HCT116 (cell line): ENCODE results near the gene DIP2C. TPM values are rescaled to one million over a fixed set of nuclear protein-coding genes. Genes with fewer than 3 reads are reported as not detected.

ENCODE experiments used
- ATAC-seq: fragments of 200-7000 bp; cut with Tn5 transposase; 2 replicates; pipeline ENCODE4 v1.9.1; 2020; ENCODE audit warnings: mild to moderate bottlenecking, moderate library complexity
- BruUV-seq: library from RNA; stranded (reverse); fragments of 400-500 nt; replicated peaks from 2 replicates; lab custom pipeline; 2021; lab: Mats Ljungman, UMichigan
- CTCF ChIA-PET: fragments of 300-600 bp; sonication (Branson Sonifier 250); formaldehyde crosslinking; loops from one replicate; lab custom pipeline; 2021; ENCODE audit warnings: antibody characterized with exemption; lab: Charles Lee
- POLR2A ChIA-PET: fragments of 300-600, 350-600 bp; sonication (Branson Sonifier 250); formaldehyde crosslinking; loops from one replicate; lab custom pipeline; 2021; ENCODE audit warnings: antibody characterized with exemption; lab: Charles Lee
- RAD21 ChIA-PET, 2 experiments: fragments of 300-600 bp; sonication (Branson Sonifier 250); formaldehyde crosslinking; loops; one replicate each; lab custom pipeline; 2023; ENCODE audit warnings: low total read pairs in 2 of 2; ENCODE audit not compliant: uncharacterized antibody in 2 of 2, unreplicated experiment in 2 of 2, low non-redundant PET in 1 of 2; lab: Charles Lee
- DNase-seq: peaks from one replicate; pipeline ENCODE4 v3.0.0-alpha.2; 2010; ENCODE audit warnings: low read depth, low spot score
- H2AFZ ChIP-seq: fragments of 200-600 bp; shearing (Covaris generic), sonication (generic); 2 replicates; pipeline ENCODE4 v1.6.1; 2017; ENCODE audit warnings: low read depth, mixed run types, mixed read lengths, antibody characterized with exemption, low read length; ENCODE audit not compliant: poor library complexity, severe bottlenecking
- H3K27ac ChIP-seq: 2 replicates; pipeline ENCODE4 v1.5.1; 2012; ENCODE audit warnings: low read depth, low read length
- H3K27me3 ChIP-seq: fragments of 200-600 bp; sonication (generic); 2 replicates; pipeline ENCODE4 v1.6.1; 2016; ENCODE audit warnings: mixed run types, low read length, mixed read lengths; ENCODE audit not compliant: insufficient read depth
- H3K36me3 ChIP-seq, 2 experiments: fragments of 200-500 bp in 1 of 2; fragments of 200-600 bp in 1 of 2; sonication (Bioruptor generic) in 1 of 2; sonication (generic) in 1 of 2; 2 replicates each; pipeline versions ENCODE4 v1.5.1 to v1.6.1; 2014 to 2016; ENCODE audit warnings: low read length in 2 of 2, inconsistent platforms in 1 of 2, mixed read lengths in 1 of 2, mixed run types in 1 of 2; ENCODE audit not compliant: insufficient read depth in 2 of 2, control insufficient read depth in 1 of 2
- H3K4me1 ChIP-seq, 2 experiments: fragments of 200-600 bp in 1 of 2; sonication (generic) in 1 of 2; 2 replicates each; pipeline versions ENCODE4 v1.5.1 to v1.6.1; 2012 to 2017; ENCODE audit warnings: low read length in 2 of 2, inconsistent platforms in 1 of 2, mild to moderate bottlenecking in 1 of 2, mixed read lengths in 1 of 2, mixed run types in 1 of 2, moderate library complexity in 1 of 2; ENCODE audit not compliant: insufficient read depth in 2 of 2, control insufficient read depth in 1 of 2
- H3K4me2 ChIP-seq: fragments of 200-600 bp; sonication (generic); 2 replicates; pipeline ENCODE4 v1.6.1; 2017; ENCODE audit warnings: mixed run types, low read length, mixed read lengths
- H3K4me3 ChIP-seq, 2 experiments: fragments of 200-600 bp in 1 of 2; sonication (generic) in 1 of 2; replicated peaks in 1 of 2; 2 replicates each; pipeline ENCODE4 v1.5.1; 2011 to 2016; ENCODE audit warnings: low read length in 2 of 2, control low read depth in 1 of 2, low read depth in 1 of 2, mild to moderate bottlenecking in 1 of 2, mixed read lengths in 1 of 2, mixed run types in 1 of 2
- H3K79me2 ChIP-seq: fragments of 200-600 bp; sonication (generic); 2 replicates; pipeline ENCODE4 v1.6.1; 2017; ENCODE audit warnings: mild to moderate bottlenecking, mixed run types, low read length, moderate library complexity, mixed read lengths; ENCODE audit not compliant: insufficient read depth
- H3K9ac ChIP-seq: fragments of 200-600 bp; sonication (generic); 2 replicates; pipeline ENCODE4 v1.6.1; 2016; ENCODE audit warnings: low read length, mixed read lengths
- H3K9me2 ChIP-seq: fragments of 200-600 bp; sonication (generic), shearing (Covaris generic); 2 replicates; pipeline ENCODE4 v1.6.1; 2017; ENCODE audit warnings: mixed run types, mild to moderate bottlenecking, moderate library complexity; ENCODE audit not compliant: insufficient read depth
- H3K9me3 ChIP-seq, 2 experiments: fragments of 200-500 bp in 1 of 2; fragments of 200-600 bp in 1 of 2; sonication (Bioruptor generic) in 1 of 2; sonication (generic) in 1 of 2; 2 replicates each; pipeline ENCODE4 v1.6.1; 2014 to 2017; ENCODE audit warnings: low read length in 2 of 2, mixed read lengths in 2 of 2, inconsistent platforms in 1 of 2, low read depth in 1 of 2, mild to moderate bottlenecking in 1 of 2, mixed run types in 1 of 2, moderate library complexity in 1 of 2; ENCODE audit not compliant: control insufficient read depth in 1 of 2, insufficient read depth in 1 of 2
- H4K20me1 ChIP-seq: fragments of 200-600 bp; sonication (generic), shearing (Covaris generic); 2 replicates; pipeline ENCODE4 v1.6.1; 2017; ENCODE audit warnings: mixed run types, mild to moderate bottlenecking, moderate library complexity; ENCODE audit not compliant: insufficient read depth
- ATF3 ChIP-seq: IDR thresholded peaks from 2 replicates; pipeline ENCODE4 v1.6.1; 2012
- CEBPB ChIP-seq: IDR thresholded peaks from 2 replicates; pipeline ENCODE4 v1.6.1; 2012; ENCODE audit warnings: low read depth
- EGR1 ChIP-seq: IDR thresholded peaks from 2 replicates; pipeline ENCODE4 v1.6.1; 2012; ENCODE audit warnings: low read depth
- EZH2 ChIP-seq: fragments of 200-600 bp; sonication (generic); IDR thresholded peaks from 2 replicates; pipeline ENCODE4 v1.6.1; 2017; ENCODE audit warnings: antibody characterized with exemption, mixed run types
- FOSL1 ChIP-seq: IDR thresholded peaks from 2 replicates; pipeline ENCODE4 v1.6.1; 2012; ENCODE audit warnings: low read depth
- JUND ChIP-seq: IDR thresholded peaks from 2 replicates; pipeline ENCODE4 v1.6.1; 2012
- POLR2A ChIP-seq: IDR thresholded peaks from 2 replicates; pipeline ENCODE4 v1.7.0; 2011; ENCODE audit warnings: borderline replicate concordance; ENCODE audit not compliant: insufficient read depth, insufficient read length; ENCODE audit errors: extremely low read depth
- POLR2AphosphoS5 ChIP-seq: IDR thresholded peaks from 2 replicates; pipeline ENCODE4 v1.6.1; 2011; ENCODE audit warnings: mild to moderate bottlenecking, low read depth, low read length, moderate library complexity
- RAD21 ChIP-seq: IDR thresholded peaks from 2 replicates; pipeline ENCODE4 v1.6.1; 2012; ENCODE audit warnings: low read depth, mild to moderate bottlenecking
- REST ChIP-seq: IDR thresholded peaks from 2 replicates; pipeline ENCODE4 v1.6.1; 2012; ENCODE audit warnings: low read depth
- SRF ChIP-seq: IDR thresholded peaks from 2 replicates; pipeline ENCODE4 v1.6.1; 2012; ENCODE audit warnings: low read depth
- TCF7L2 ChIP-seq: IDR thresholded peaks from 2 replicates; pipeline ENCODE4 v1.7.0; 2011; ENCODE audit warnings: borderline replicate concordance, inconsistent platforms; ENCODE audit not compliant: insufficient read depth, insufficient read length; ENCODE audit errors: extremely low read depth
- YY1 ChIP-seq: IDR thresholded peaks from 2 replicates; pipeline ENCODE4 v1.6.1; 2011; ENCODE audit warnings: low read length, low read depth, moderate library complexity, mild to moderate bottlenecking; ENCODE audit not compliant: insufficient replicate concordance; ENCODE audit errors: extremely low read depth
- ZBTB33 ChIP-seq: IDR thresholded peaks from 2 replicates; pipeline ENCODE4 v1.6.1; 2011; ENCODE audit warnings: mild to moderate bottlenecking, low read length, moderate library complexity; ENCODE audit not compliant: insufficient replicate concordance; ENCODE audit errors: extremely low read depth
- ZNF274 ChIP-seq: fragments of 200-500 bp; sonication (Bioruptor generic); IDR thresholded peaks from 2 replicates; pipeline ENCODE4 v1.6.1; 2014; ENCODE audit warnings: mild to moderate bottlenecking, low read depth, low read length, inconsistent platforms
- intact Hi-C: fragments of 100-400 bp; cut with micrococcal nuclease; formaldehyde crosslinking; loops from 2 replicates; pipeline ENCODE4 v1.10.0; 2022
- total RNA-seq: library from RNA; stranded (reverse); gene quantifications from one replicate; pipeline ENCODE4 v1.2.1, GENCODE V29; 2021; ENCODE audit not compliant: unreplicated experiment
- TF ChIP-seq, protein P1 (sequence below), 3 experiments: fragments of 200-600 bp in 1 of 3; sonication (generic) in 1 of 3; IDR thresholded peaks in 2 of 3; conservative IDR thresholded peaks in 1 of 3; 2 replicates each; pipeline ENCODE4 v1.5.1; 2012 to 2017; ENCODE audit warnings: low read depth in 2 of 3, low read length in 2 of 3, antibody characterized with exemption in 1 of 3, borderline replicate concordance in 1 of 3, control low read depth in 1 of 3, mild to moderate bottlenecking in 1 of 3, mixed read lengths in 1 of 3, mixed run types in 1 of 3, moderate library complexity in 1 of 3; ENCODE audit not compliant: insufficient read depth in 1 of 3

Gene DIP2C
- total RNA-seq, 1 experiment from 2014 or later: 15.4 TPM

- H3K4me2 ChIP-seq: no peak overlapping the region
- no peak overlapping the region for H3K4me3 ChIP-seq
- TF ChIP-seq EGR1: no peak
- TF ChIP-seq ZNF274: no peak
- TF ChIP-seq ATF3: no peak
- no peak for TF ChIP-seq EZH2
- TF ChIP-seq ZBTB33: no peak
- TF ChIP-seq YY1: no peak
- no peak for TF ChIP-seq JUND
- TF ChIP-seq CEBPB: no peak
- TF ChIP-seq SRF: no peak
- no peak for TF ChIP-seq TCF7L2
- no peak for TF ChIP-seq POLR2AphosphoS5
- TF ChIP-seq RAD21: no peak
- TF ChIP-seq FOSL1: no peak
- no peak for TF ChIP-seq POLR2A
- no peak for TF ChIP-seq REST
- TF ChIP-seq, protein P1, sequence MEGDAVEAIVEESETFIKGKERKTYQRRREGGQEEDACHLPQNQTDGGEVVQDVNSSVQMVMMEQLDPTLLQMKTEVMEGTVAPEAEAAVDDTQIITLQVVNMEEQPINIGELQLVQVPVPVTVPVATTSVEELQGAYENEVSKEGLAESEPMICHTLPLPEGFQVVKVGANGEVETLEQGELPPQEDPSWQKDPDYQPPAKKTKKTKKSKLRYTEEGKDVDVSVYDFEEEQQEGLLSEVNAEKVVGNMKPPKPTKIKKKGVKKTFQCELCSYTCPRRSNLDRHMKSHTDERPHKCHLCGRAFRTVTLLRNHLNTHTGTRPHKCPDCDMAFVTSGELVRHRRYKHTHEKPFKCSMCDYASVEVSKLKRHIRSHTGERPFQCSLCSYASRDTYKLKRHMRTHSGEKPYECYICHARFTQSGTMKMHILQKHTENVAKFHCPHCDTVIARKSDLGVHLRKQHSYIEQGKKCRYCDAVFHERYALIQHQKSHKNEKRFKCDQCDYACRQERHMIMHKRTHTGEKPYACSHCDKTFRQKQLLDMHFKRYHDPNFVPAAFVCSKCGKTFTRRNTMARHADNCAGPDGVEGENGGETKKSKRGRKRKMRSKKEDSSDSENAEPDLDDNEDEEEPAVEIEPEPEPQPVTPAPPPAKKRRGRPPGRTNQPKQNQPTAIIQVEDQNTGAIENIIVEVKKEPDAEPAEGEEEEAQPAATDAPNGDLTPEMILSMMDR (IDR thresholded peaks at IDR 0.05 in 2 of 3, conservative IDR thresholded peaks at IDR 0.05 in 1 of 3; ENCODE audit: borderline replicate concordance in 1 of 3, insufficient read depth in 1 of 3, low read depth in 2 of 3, low read length in 2 of 3): no peak
- TF ChIP-seq, all 23 proteins: peak for 0
- Histone ChIP-seq H3K9me3 (no peaks in the 10 kb centered on the region), H3K9ac (no peak overlapping the region), H3K4me1 (no peaks in the 10 kb centered on the region), H4K20me1 (no peaks in the 10 kb centered on the region), H3K27ac (no peak overlapping the region), H3K27me3 (no peaks in the 10 kb centered on the region), H3K79me2 (no peaks in the 10 kb centered on the region), H2AFZ (no peak overlapping the region), H3K36me3 (no peaks in the 10 kb centered on the region), H3K9me2 (no peaks in the 10 kb centered on the region)
- RAD21 ChIA-PET: no interaction called here
- DNase-seq (no peak), ATAC-seq (no peak)
- CTCF ChIA-PET: no interaction called here
- POLR2A ChIA-PET: no interaction called here
- intact Hi-C loops: no loop called here
- no TSS peak for BruUV-seq
Observed at GRCh38 chr10:497289-497688, 192.2 kb downstream of the DIP2C start.
